ENCODE measurements around the gene TRRAP. TPM values are rescaled to one million over a fixed set of nuclear protein-coding genes. Genes with fewer than 3 reads are reported as not detected.

Gene TRRAP
- polyA plus RNA-seq, 1 donor (not counting 4 experiments of a cell fraction or from before 2014, with no cell fraction given) = 6.1 TPM

- dilution Hi-C loops (cut with MboI; ENCODE audit: extremely low pct_ligation_motif_present, low sequenced_read_pairs) = no loop called here
Measured at GRCh38 chr7:99001482-99002147, 123.3 kb downstream of the TRRAP start.

GRCh38 chr7:99002148-99002826 lies 124.0 kb downstream of the TRRAP start:
- dilution Hi-C loops (cut with MboI; ENCODE audit: extremely low pct_ligation_motif_present, low sequenced_read_pairs) = no loop called here
- no peak overlapping the region for H3K27ac ChIP-seq (ENCODE audit: control insufficient read depth, insufficient read depth, low read length)
- peaks cover 34 to 36% of the 10 kb centered on the region in 2 experiments for H3K36me3 ChIP-seq (ENCODE audit: control insufficient read depth in 2 of 2, extremely low read depth in 1 of 2, insufficient read depth in 2 of 2, low read length in 2 of 2)
- no peaks in the 10 kb centered on the region for H3K4me1 ChIP-seq (ENCODE audit: control insufficient read depth, extremely low read depth, insufficient read depth, low read length)
- FAIRE-seq (no peak), DNase-seq (ENCODE audit: low read depth, low spot score) (no peak)
- no peaks in the 10 kb centered on the region for H3K9me3 ChIP-seq (ENCODE audit: control insufficient read depth, low read depth, low read length)
- H3K4me2 ChIP-seq (ENCODE audit: control insufficient read depth, extremely low read depth, insufficient read depth, low read depth, low read length) = no peak overlapping the region
- H3K9me1 ChIP-seq (ENCODE audit: control insufficient read depth, extremely low read depth, insufficient read depth, low read length) = peaks cover 2% of the 10 kb centered on the region
- no peak overlapping the region for H2AFZ ChIP-seq (ENCODE audit: control insufficient read depth, low read length)
- no peaks in the 10 kb centered on the region for H4K20me1 ChIP-seq (ENCODE audit: control insufficient read depth, extremely low read depth, insufficient read depth, low read length)
- H3K9ac ChIP-seq (ENCODE audit: control insufficient read depth, extremely low read depth, insufficient read depth, low read length) = no peak overlapping the region
- H3K79me2 ChIP-seq (ENCODE audit: control insufficient read depth, insufficient read depth, low read length) = no peaks in the 10 kb centered on the region
- H3K4me3 ChIP-seq (ENCODE audit: control insufficient read depth in 2 of 3, extremely low read depth in 1 of 3, insufficient read depth in 2 of 3, low read depth in 1 of 3, low read length in 3 of 3) = no peak overlapping the region
- H3K27me3 ChIP-seq (ENCODE audit: control insufficient read depth, extremely low read depth, insufficient read depth, low read length) = no peaks in the 10 kb centered on the region
- TF ChIP-seq CTCF (optimal IDR thresholded peaks at IDR 0.05 in 1 of 3, IDR thresholded peaks at IDR 0.05 in 1 of 3, conservative IDR thresholded peaks at IDR 0.05 in 1 of 3; ENCODE audit: extremely low read depth in 1 of 3, insufficient read depth in 2 of 3, low read length in 3 of 3) (no peak), EZH2 (IDR thresholded peaks at IDR 0.05; ENCODE audit: low read length) (no peak)

More at GRCh38 chr7:99001482-99002147, 123.3 kb downstream of the TRRAP start:
- H3K9me3 ChIP-seq (ENCODE audit: control insufficient read depth, low read depth, low read length) = no peaks in the 10 kb centered on the region
- no peaks in the 10 kb centered on the region for H3K4me1 ChIP-seq (ENCODE audit: control insufficient read depth, extremely low read depth, insufficient read depth, low read length)
- no peak overlapping the region for H3K4me2 ChIP-seq (ENCODE audit: control insufficient read depth, extremely low read depth, insufficient read depth, low read depth, low read length)
- H3K27me3 ChIP-seq (ENCODE audit: control insufficient read depth, extremely low read depth, insufficient read depth, low read length) = no peaks in the 10 kb centered on the region
- no peaks in the 10 kb centered on the region for H3K79me2 ChIP-seq (ENCODE audit: control insufficient read depth, insufficient read depth, low read length)
- TF ChIP-seq EZH2 (IDR thresholded peaks at IDR 0.05; ENCODE audit: low read length) (no peak), CTCF (optimal IDR thresholded peaks at IDR 0.05 in 1 of 3, IDR thresholded peaks at IDR 0.05 in 1 of 3, conservative IDR thresholded peaks at IDR 0.05 in 1 of 3; ENCODE audit: extremely low read depth in 1 of 3, insufficient read depth in 2 of 3, low read length in 3 of 3) (no peak)
- no peak overlapping the region for H3K27ac ChIP-seq (ENCODE audit: control insufficient read depth, insufficient read depth, low read length)
- no peak overlapping the region for H2AFZ ChIP-seq (ENCODE audit: control insufficient read depth, low read length)
- H3K36me3 ChIP-seq (ENCODE audit: control insufficient read depth in 2 of 2, extremely low read depth in 1 of 2, insufficient read depth in 2 of 2, low read length in 2 of 2) = peaks cover 28 to 33% of the 10 kb centered on the region in 2 experiments
- peaks cover 2% of the 10 kb centered on the region for H3K9me1 ChIP-seq (ENCODE audit: control insufficient read depth, extremely low read depth, insufficient read depth, low read length)
- FAIRE-seq (no peak), DNase-seq (ENCODE audit: low read depth, low spot score) (no peak)
- no peaks in the 10 kb centered on the region for H4K20me1 ChIP-seq (ENCODE audit: control insufficient read depth, extremely low read depth, insufficient read depth, low read length)
- H3K9ac ChIP-seq (ENCODE audit: control insufficient read depth, extremely low read depth, insufficient read depth, low read length) = no peak overlapping the region
- H3K4me3 ChIP-seq (ENCODE audit: control insufficient read depth in 2 of 3, extremely low read depth in 1 of 3, insufficient read depth in 2 of 3, low read depth in 1 of 3, low read length in 3 of 3) = no peak overlapping the region
